GM12891 (cell line): ENCODE results near the gene TPCN2.

Experiments
- DNase-seq: peaks from one replicate; pipeline ENCODE4 v3.0.0; 2011; ENCODE audit warnings: low spot score; ENCODE audit not compliant: insufficient read length
- FAIRE-seq: peaks from 2 replicates; lab custom pipeline; 2011; peaks lifted over from hg19 to GRCh38; lab: Jason Lieb, UNC
- PAX5 ChIP-seq: IDR thresholded peaks from 2 replicates; pipeline ENCODE4 v1.6.1; 2011; ENCODE audit warnings: low read length, moderate library complexity, mild to moderate bottlenecking; ENCODE audit not compliant: insufficient read depth, severe bottlenecking
- POLR2AphosphoS5 ChIP-seq: IDR thresholded peaks from 2 replicates; pipeline ENCODE4 v1.6.1; 2011; ENCODE audit warnings: low read depth, low read length, control low read depth

Gene TPCN2

GRCh38 chr11:69183613-69184012, 134.9 kb downstream of the TPCN2 start:
- DNase-seq (peak; percentile 28), FAIRE-seq (no peak)
- TF ChIP-seq PAX5 (peak; percentile 51), POLR2AphosphoS5 (no peak)
